ENCODE results near the gene MAST4.

Gene MAST4

DNA sequence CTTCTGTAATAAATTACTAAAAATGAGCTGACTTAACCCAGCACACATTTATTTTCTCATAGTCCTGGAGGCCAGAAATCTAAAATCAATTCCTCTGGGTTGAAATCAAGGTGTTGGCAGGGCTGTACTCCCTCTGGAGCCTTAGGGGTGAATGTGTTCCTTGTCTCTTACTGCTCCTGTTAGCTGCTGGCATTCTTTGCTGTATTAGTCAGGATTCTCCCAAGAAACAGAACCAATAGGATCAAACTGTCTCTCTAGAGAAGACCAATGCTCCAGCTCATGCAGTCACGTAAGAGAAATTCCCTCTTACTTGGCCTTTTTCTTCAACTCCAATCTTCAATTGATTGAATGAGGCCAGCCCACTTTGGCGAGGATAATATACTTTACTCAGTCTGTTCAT, 615.7 kb downstream of the MAST4 start:
- in situ Hi-C loops (cut with HindIII; ENCODE audit: low sequenced_read_pairs) = loop anchor here (5.0 kb wide), 1 partner anchor 50 kb away; no protein-coding TSS in a partner anchor

DNA sequence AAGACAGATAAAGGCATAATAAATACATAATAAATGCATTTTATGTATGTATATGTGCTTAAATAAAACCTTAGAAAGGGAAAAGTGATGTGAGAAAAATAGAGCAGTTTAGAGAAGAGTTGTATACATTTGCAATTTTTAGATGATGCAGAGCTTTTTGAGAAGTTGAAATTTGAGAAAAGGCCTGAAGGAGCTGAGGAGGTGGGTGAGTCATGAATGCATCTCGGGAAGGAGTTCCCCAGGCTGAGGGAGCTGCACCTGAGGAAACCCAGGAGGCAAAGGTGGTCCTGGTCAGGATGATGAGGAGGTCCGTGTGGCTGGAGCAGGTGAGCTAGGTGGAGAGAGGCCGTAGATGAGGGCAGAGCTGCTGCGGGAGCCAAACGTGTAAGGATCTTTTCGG, 617.8 kb downstream of the MAST4 start:
- in situ Hi-C loops (cut with HindIII; ENCODE audit: low sequenced_read_pairs) = loop anchor here (5.0 kb wide), 1 partner anchor 52 kb away; no protein-coding TSS in a partner anchor

DNA sequence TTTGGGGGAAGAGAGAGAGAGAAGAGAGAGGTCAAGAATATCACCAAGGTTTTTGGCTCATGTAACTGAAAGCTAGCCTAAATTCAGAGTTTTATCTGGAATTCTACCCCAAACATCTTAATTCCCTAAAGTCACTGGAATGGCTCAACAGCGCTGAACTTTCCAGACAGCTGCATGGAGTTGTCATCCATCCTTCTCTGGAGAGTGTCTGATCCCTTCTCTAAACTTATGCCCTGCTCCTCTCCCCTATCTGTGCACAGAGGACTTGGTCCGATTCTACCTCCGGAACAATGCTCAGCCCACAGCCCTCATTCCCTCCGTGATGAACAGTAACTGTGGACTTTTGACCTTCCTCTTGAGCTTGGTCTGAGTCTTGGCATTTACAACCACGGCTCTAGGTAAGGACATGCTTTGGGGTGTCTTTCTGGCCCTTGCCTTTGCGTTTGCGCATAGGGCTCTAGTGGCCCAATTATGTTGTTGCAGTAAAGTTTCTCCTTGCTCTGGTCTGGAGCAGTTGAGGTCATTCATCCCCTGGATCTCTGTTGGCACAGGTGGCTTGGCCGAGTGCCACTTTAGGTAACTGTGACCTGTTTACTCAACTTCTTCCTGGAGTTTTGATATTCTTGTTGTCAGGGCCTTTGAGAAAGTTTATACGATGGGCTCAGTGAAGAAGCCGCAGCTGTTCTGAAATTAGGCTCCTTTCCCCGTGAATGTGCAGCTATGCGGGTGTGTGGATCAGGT, 618.7 kb downstream of the MAST4 start:
- in situ Hi-C loops (cut with HindIII; ENCODE audit: low sequenced_read_pairs) = loop anchor here (5.0 kb wide), 1 partner anchor 53 kb away; no protein-coding TSS in a partner anchor

GRCh38 chr5:67215519-67216471, 619.6 kb downstream of the MAST4 start:
- in situ Hi-C loops (cut with HindIII; ENCODE audit: low sequenced_read_pairs) = no loop called here

GRCh38 chr5:67216564-67216963, 620.4 kb downstream of the MAST4 start:
- in situ Hi-C loops (cut with HindIII; ENCODE audit: low sequenced_read_pairs) = no loop called here
